Endothelial cell (in vitro differentiated cells): ENCODE measurements around the gene SSC4D. TPM values are rescaled to one million over a fixed set of nuclear protein-coding genes. Genes with fewer than 3 reads are reported as not detected.
A peak's percentile ranks its signal among the peaks of the same experiment; 100 is the strongest.

ENCODE experiments used
- DNase-seq: peaks from one replicate; pipeline ENCODE4 v3.0.0; 2021; ENCODE audit warnings: low spot score
- H3K27ac Mint-ChIP-seq: one replicate; pipeline ENCODE4 v1.8.0; 2021; ENCODE audit warnings: mixed read lengths, inconsistent platforms; ENCODE audit not compliant: unreplicated experiment
- H3K27me3 Mint-ChIP-seq: one replicate; pipeline ENCODE4 v1.8.0; 2021; ENCODE audit warnings: mild to moderate bottlenecking, moderate library complexity, mixed read lengths, inconsistent platforms; ENCODE audit not compliant: unreplicated experiment
- H3K36me3 Mint-ChIP-seq: one replicate; pipeline ENCODE4 v1.8.0; 2021; ENCODE audit warnings: mild to moderate bottlenecking, low read depth, mixed read lengths, inconsistent platforms; ENCODE audit not compliant: unreplicated experiment
- H3K4me1 Mint-ChIP-seq: one replicate; pipeline ENCODE4 v1.8.0; 2021; ENCODE audit warnings: mild to moderate bottlenecking, mixed read lengths, inconsistent platforms; ENCODE audit not compliant: unreplicated experiment
- H3K4me3 Mint-ChIP-seq: one replicate; pipeline ENCODE4 v1.8.0; 2021; ENCODE audit warnings: mild to moderate bottlenecking, mixed read lengths, inconsistent platforms; ENCODE audit not compliant: unreplicated experiment
- H3K9me3 Mint-ChIP-seq: one replicate; pipeline ENCODE4 v1.8.0; 2021; ENCODE audit warnings: mixed read lengths, inconsistent platforms; ENCODE audit not compliant: unreplicated experiment
- total RNA-seq: library from RNA; stranded (reverse); fragmentation: NEBNext Ultra II Directional; extraction: Animal tissue kit (Norgen Biotek cat#: 25700); gene quantifications from one replicate; pipeline ENCODE4 v1.2.1, GENCODE V29; 2021; ENCODE audit not compliant: unreplicated experiment
- TF ChIP-seq, protein P1 (sequence below): fragments of 200-600 bp; sonication (generic); IDR thresholded peaks from one replicate; pipeline ENCODE4 v1.5.0; 2021; ENCODE audit warnings: antibody characterized with exemption; ENCODE audit not compliant: unreplicated experiment

SSC4D gene
- total RNA-seq, 1 donor from 2014 or later = 15.6 TPM

- no peaks in the 10 kb centered on the region for H3K9me3 Mint-ChIP-seq
- H3K27me3 Mint-ChIP-seq = peaks cover 14% of the 10 kb centered on the region
- peak overlapping the region; percentile 99 for H3K27ac Mint-ChIP-seq
- H3K36me3 Mint-ChIP-seq = peaks cover 29% of the 10 kb centered on the region
- peak; percentile 31 for DNase-seq
- TF ChIP-seq, protein P1, sequence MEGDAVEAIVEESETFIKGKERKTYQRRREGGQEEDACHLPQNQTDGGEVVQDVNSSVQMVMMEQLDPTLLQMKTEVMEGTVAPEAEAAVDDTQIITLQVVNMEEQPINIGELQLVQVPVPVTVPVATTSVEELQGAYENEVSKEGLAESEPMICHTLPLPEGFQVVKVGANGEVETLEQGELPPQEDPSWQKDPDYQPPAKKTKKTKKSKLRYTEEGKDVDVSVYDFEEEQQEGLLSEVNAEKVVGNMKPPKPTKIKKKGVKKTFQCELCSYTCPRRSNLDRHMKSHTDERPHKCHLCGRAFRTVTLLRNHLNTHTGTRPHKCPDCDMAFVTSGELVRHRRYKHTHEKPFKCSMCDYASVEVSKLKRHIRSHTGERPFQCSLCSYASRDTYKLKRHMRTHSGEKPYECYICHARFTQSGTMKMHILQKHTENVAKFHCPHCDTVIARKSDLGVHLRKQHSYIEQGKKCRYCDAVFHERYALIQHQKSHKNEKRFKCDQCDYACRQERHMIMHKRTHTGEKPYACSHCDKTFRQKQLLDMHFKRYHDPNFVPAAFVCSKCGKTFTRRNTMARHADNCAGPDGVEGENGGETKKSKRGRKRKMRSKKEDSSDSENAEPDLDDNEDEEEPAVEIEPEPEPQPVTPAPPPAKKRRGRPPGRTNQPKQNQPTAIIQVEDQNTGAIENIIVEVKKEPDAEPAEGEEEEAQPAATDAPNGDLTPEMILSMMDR = no peak
- H3K4me1 Mint-ChIP-seq = peaks cover 29% of the 10 kb centered on the region
- H3K4me3 Mint-ChIP-seq = peak overlapping the region; percentile 99
These were observed 51.5 kb downstream of the SSC4D start for GRCh38 chr7:76358011-76358480.

GRCh38 chr7:76357475-76358010, 52.0 kb downstream of the SSC4D start:
- no peak for DNase-seq
- H3K36me3 Mint-ChIP-seq = peaks cover 29% of the 10 kb centered on the region
- peak overlapping the region; percentile 99 for H3K4me3 Mint-ChIP-seq
- peaks cover 14% of the 10 kb centered on the region for H3K27me3 Mint-ChIP-seq
- TF ChIP-seq, protein P1 = no peak
- peaks cover 29% of the 10 kb centered on the region for H3K4me1 Mint-ChIP-seq
- H3K9me3 Mint-ChIP-seq = no peaks in the 10 kb centered on the region
- H3K27ac Mint-ChIP-seq = peak overlapping the region; percentile 99

- H3K4me3 Mint-ChIP-seq = peak overlapping the region; percentile 99
- peak overlapping the region; percentile 99 for H3K27ac Mint-ChIP-seq
- H3K36me3 Mint-ChIP-seq = peaks cover 28% of the 10 kb centered on the region
- DNase-seq = no peak
- peaks cover 31% of the 10 kb centered on the region for H3K4me1 Mint-ChIP-seq
- H3K27me3 Mint-ChIP-seq = peaks cover 14% of the 10 kb centered on the region
- no peaks in the 10 kb centered on the region for H3K9me3 Mint-ChIP-seq
- TF ChIP-seq, protein P1 = no peak
These were observed 52.7 kb downstream of the SSC4D start for GRCh38 chr7:76356823-76357222.

DNA sequence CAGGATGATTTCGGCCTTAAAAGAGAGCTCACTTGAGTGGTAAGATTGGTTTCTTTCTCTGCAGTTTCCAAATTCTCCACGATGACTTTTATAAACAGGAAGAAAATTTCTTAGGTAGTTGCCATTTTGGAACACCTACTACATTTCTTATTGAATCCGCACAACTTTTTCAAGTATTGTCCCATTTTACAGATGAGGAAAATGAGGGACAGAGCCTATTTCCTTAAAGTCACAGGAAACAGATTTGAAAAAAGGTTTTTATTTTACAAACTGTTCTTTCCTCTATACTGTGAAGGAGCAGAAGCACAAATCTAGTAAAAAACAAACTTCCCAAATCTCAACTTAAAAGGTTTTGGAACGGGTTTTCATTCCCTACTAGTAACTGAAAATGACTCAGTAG, 53.4 kb downstream of the SSC4D start:
- peaks cover 38% of the 10 kb centered on the region for H3K4me1 Mint-ChIP-seq
- H3K27me3 Mint-ChIP-seq = peaks cover 14% of the 10 kb centered on the region
- peak overlapping the region; percentile 67 for H3K4me3 Mint-ChIP-seq

More for the DNA sequence above, 53.4 kb downstream of the SSC4D start:
- DNase-seq = no peak
- H3K9me3 Mint-ChIP-seq = no peaks in the 10 kb centered on the region
- H3K36me3 Mint-ChIP-seq = peaks cover 34% of the 10 kb centered on the region
- H3K27ac Mint-ChIP-seq = peak overlapping the region; percentile 65
- TF ChIP-seq, protein P1 = no peak
